GM19397 (cell line): ENCODE results near the gene MYG1.
"Not testable (repeated sequence)": the region's sequence is repeated elsewhere in the genome, so short reads cannot be mapped to it uniquely, and the experiment has no call there.

Source experiments
- ATAC-seq: cut with Tn5 transposase; IDR thresholded peaks from one replicate; pipeline ENCODE4 v1.9.1; 2021; ENCODE audit warnings: mild to moderate bottlenecking, moderate library complexity; ENCODE audit not compliant: unreplicated experiment

Gene MYG1

GRCh38 chr12:53279888-53280498, 19.5 kb upstream of the MYG1 start:
- no peak for ATAC-seq

DNA sequence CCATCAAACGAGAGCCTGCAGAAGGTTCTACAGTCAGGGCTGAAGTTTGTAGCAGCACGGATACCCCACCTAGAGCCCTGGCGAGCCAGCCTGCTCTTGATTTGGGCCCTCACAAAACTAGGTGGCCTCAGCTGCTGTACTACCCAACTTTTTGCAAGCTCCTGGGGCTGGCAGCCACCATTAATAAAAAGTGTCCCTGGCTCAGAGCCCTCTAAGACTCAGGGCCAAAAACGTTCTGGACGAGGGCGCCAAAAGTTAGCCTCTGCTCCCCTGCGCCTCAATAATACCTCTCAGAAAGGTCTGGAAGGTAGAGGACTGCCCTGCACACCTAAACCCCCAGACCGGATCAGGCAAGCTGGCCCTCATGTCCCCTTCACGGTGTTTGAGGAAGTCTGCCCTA, 13.0 kb upstream of the MYG1 start:
- no peak for ATAC-seq

DNA sequence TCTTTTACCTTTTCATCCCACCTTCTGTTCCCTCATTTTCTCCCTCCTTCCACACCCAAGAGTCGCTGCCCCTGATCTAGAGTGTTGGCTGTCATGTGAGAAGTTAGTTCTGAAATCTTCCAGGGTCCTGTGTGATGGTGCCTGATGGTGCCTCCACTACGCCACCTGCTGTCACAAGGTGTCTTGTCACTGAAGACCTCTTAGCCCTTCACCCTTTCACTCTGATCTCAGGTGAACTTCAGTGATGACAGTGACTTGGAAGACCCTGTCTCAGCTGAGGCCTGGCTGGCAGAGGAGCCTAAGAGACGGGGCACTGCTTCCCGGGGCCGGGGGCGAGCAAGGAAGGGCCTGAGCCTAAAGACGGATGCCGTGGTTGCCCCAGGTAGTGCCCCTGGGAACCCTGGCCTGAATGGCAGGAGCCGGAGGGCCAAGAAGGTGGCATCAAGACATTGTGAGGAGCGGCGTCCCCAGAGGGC, 11.7 kb upstream of the MYG1 start:
- ATAC-seq: no peak

DNA sequence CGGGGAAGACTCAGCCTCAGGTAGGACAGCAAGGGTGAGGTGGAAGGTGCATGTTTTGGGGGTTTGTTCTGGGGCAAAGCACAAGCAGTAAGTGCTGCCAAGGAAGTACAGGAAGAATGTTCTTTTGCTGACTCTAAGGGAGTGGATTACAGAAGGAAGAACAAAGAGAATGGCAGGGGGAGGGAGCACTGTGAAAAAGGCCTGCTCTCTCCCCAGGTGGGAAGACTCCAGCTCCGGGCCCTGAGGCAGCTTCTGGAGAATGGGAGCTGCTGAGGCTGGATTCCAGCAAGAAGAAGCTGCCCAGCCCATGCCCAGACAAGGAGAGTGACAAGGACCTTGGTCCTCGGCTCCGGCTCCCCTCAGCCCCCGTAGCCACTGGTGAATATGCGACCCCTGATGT, 11.2 kb upstream of the MYG1 start:
- ATAC-seq: no peak

DNA sequence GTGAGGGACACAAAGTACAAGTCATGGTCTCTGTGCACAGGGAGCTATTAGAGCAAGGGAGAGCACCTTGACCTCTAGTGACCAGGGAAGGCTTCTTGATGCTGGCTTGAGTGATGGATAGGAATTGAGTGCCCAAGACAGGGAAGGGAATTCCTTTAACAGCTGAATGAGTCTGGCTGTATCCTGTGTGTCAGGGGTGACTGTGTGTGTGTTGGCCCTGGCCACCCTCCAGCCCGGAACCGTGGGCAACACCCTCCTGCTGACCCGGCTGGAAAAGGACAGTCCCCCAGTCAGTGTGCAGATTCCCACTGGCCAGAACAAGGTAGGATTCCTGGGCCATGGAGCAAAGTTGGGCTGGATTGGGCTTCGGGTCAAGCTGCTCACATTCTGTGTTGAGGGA, 9.6 kb upstream of the MYG1 start:
- ATAC-seq: no peak

- ATAC-seq: no peak
Measured at GRCh38 chr12:53290661-53291060, 8.8 kb upstream of the MYG1 start.

GRCh38 chr12:53292426-53292825, 7.1 kb upstream of the MYG1 start:
- no peak for ATAC-seq

GRCh38 chr12:53295070-53295890, 4.2 kb upstream of the MYG1 start, which contains the start of gene PFDN5:
Gene PFDN5, plus strand, starts transcription at chr12:53295542. Its CDS starts 26 bp downstream, at chr12:53295568.
- ATAC-seq: peak; percentile 80

GRCh38 chr12:53295891-53296219, 3.6 kb upstream of the MYG1 start:
- no peak for ATAC-seq

DNA sequence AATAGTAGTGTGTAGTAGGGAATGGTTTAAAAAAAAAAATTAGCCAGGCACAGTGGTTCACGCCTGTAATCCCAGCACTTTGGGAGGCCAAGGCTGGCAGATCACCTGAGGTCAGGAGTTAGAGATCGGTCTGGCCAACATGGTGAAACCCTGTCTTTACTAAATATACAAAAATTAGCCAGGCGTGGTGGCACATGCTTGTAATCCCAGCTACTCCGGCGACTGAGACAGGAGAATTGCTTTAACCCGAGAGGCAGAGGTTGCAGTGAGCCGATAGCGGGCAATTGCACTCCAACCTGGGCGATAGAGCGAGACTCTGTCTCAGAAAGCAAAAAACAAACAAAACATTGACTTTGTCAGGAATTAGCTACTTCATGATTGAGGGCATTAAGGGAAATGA, 2.4 kb upstream of the MYG1 start:
- ATAC-seq: not testable (repeated sequence)

GRCh38 chr12:53298164-53298563, 1.3 kb upstream of the MYG1 start:
- ATAC-seq: no peak

GRCh38 chr12:53299101-53299453, 418 bp upstream of the MYG1 start:
- ATAC-seq: no peak

- no peak for ATAC-seq
Measured at GRCh38 chr12:53300187-53300586, 692 bp downstream of the MYG1 start.

DNA sequence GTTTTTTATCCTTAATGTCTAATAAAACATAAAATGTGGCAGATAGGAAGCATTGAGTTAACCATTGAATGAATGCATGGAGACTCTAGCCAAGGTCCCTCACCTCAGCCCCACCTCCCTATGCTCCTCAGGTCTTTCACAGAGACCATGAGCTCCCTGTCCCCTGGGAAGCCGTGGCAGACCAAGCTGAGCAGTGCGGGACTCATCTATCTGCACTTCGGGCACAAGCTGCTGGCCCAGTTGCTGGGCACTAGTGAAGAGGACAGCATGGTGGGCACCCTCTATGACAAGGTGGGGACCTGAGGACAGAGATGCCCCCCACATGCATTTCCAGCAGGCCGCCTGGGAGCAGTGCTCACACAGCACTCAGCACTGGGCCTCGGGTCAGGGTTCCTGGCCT, 3.4 kb downstream of the MYG1 start:
- ATAC-seq: no peak

- no peak for ATAC-seq
Measured at GRCh38 chr12:53306826-53307225, 7.3 kb downstream of the MYG1 start.

DNA sequence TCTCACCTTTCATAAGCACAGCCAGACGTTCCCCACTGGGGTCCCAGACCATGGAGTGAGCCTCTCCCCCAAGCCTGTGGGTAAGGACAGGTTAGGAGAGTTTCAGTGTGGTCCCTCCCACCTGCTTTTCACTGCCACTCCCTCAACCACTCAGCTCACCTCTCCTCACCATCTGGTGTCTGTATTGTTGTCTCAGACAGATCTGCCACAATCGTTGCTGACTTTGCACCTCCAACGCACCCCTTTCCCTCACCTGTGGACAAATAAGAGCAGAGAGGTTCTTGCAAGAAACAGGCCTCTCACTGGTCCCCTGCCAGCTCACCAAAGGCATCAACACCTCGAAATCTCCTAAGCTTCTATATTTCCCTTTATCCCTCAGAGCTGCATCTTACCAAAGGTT, 8.8 kb downstream of the MYG1 start:
- ATAC-seq: no peak

DNA sequence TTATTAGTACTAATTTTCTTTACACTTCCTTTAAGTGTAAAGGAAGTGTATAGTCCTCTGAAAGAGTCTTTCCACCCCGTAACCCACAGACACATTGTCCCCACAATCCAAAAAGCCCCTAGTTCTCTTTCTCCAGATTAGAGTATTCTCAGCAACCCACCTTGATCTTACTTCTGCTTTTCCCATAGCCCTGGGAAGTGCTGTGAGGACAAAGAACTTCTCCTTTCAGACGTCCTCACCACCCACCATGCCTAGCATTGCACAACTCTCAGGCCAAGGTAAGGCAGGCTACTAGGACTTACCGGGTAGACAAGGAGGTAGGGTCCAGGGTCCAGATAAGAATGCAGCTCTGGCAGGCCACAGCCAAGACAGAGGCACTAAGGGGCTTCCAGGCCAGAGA, 14.5 kb downstream of the MYG1 start:
- ATAC-seq: no peak

- no peak for ATAC-seq
Measured at GRCh38 chr12:53320352-53321195, 21.1 kb downstream of the MYG1 start.

- peak; percentile 16 for ATAC-seq
Measured at GRCh38 chr12:53324113-53324778, 24.8 kb downstream of the MYG1 start.

- peak; percentile 51 for ATAC-seq
Measured at GRCh38 chr12:53324779-53325510, 25.4 kb downstream of the MYG1 start.
